MM.1S (cell line): ENCODE measurements around the gene SLC6A7.

Source experiments
- DNase-seq: peaks from one replicate; pipeline ENCODE4 v3.0.0-alpha.2; 2015
- H2AFZ ChIP-seq: fragments of 300-600 bp; sonication (generic); 2 replicates; pipeline ENCODE4 v1.6.0; 2016; ENCODE audit warnings: antibody characterized with exemption, low read length
- H3F3A ChIP-seq: fragments of 300-600 bp; sonication (generic); 2 replicates; pipeline ENCODE4 v1.6.1; 2016; ENCODE audit warnings: mild to moderate bottlenecking, antibody characterized with exemption, low read length, moderate library complexity, mixed read lengths; ENCODE audit not compliant: insufficient read depth
- H3K27ac ChIP-seq: fragments of 300-600 bp; sonication (generic); 2 replicates; pipeline ENCODE4 v1.5.1; 2016; ENCODE audit warnings: mild to moderate bottlenecking, low read length
- H3K27me3 ChIP-seq: fragments of 300-600 bp; sonication (generic); replicated peaks from 2 replicates; pipeline ENCODE4 v1.6.0; 2016; ENCODE audit warnings: low read length; ENCODE audit not compliant: insufficient read depth
- H3K36me3 ChIP-seq: fragments of 300-600 bp; sonication (generic); replicated peaks from 2 replicates; pipeline ENCODE4 v1.6.1; 2016; ENCODE audit warnings: mild to moderate bottlenecking, low read length, mixed read lengths; ENCODE audit not compliant: insufficient read depth
- H3K4me1 ChIP-seq: fragments of 300-600 bp; sonication (generic); 2 replicates; pipeline ENCODE4 v1.6.1; 2016; ENCODE audit warnings: low read length, mixed read lengths
- H3K4me2 ChIP-seq: fragments of 300-600 bp; sonication (generic); 2 replicates; pipeline ENCODE4 v1.6.0; 2016; ENCODE audit warnings: low read depth, low read length
- H3K4me3 ChIP-seq: fragments of 300-600 bp; sonication (generic); 2 replicates; pipeline ENCODE4 v1.5.1; 2016; ENCODE audit warnings: low read length, mixed read lengths
- H3K79me2 ChIP-seq: fragments of 300-600 bp; sonication (generic); 2 replicates; pipeline ENCODE4 v1.6.1; 2016; ENCODE audit warnings: mixed run types, low read length, mixed read lengths
- H3K9ac ChIP-seq: fragments of 300-600 bp; sonication (generic); 2 replicates; pipeline ENCODE4 v1.6.1; 2016; ENCODE audit warnings: low read length, mixed read lengths
- H3K9me2 ChIP-seq: fragments of 300-600 bp; sonication (generic); replicated peaks from 2 replicates; pipeline ENCODE4 v1.6.1; 2016; ENCODE audit warnings: mild to moderate bottlenecking, low read length, mixed read lengths; ENCODE audit not compliant: insufficient read depth
- H3K9me3 ChIP-seq: fragments of 300-600 bp; sonication (generic); replicated peaks from 2 replicates; pipeline ENCODE4 v1.6.1; 2016; ENCODE audit warnings: mild to moderate bottlenecking, low read length, mixed read lengths; ENCODE audit not compliant: insufficient read depth
- H4K20me1 ChIP-seq: fragments of 300-600 bp; sonication (generic); 2 replicates; pipeline ENCODE4 v1.6.1; 2016; ENCODE audit warnings: mild to moderate bottlenecking, low read length, moderate library complexity, mixed read lengths; ENCODE audit not compliant: insufficient read depth
- CTCF ChIP-seq: fragments of 300-600 bp; sonication (generic); IDR thresholded peaks from 2 replicates; pipeline ENCODE4 v1.5.1; 2016; ENCODE audit warnings: antibody characterized with exemption, low read length, mixed read lengths
- EZH2 ChIP-seq: fragments of 300-600 bp; sonication (generic); optimal IDR thresholded peaks from 2 replicates; pipeline ENCODE3; 2017; ENCODE audit warnings: low read depth, mild to moderate bottlenecking, antibody characterized with exemption, low read length, mixed read lengths
- EZH2phosphoT487 ChIP-seq: fragments of 300-600 bp; sonication (generic); IDR thresholded peaks from 2 replicates; pipeline ENCODE4 v1.6.1; 2018; ENCODE audit warnings: antibody characterized with exemption, low read length

The SLC6A7 gene

DNA sequence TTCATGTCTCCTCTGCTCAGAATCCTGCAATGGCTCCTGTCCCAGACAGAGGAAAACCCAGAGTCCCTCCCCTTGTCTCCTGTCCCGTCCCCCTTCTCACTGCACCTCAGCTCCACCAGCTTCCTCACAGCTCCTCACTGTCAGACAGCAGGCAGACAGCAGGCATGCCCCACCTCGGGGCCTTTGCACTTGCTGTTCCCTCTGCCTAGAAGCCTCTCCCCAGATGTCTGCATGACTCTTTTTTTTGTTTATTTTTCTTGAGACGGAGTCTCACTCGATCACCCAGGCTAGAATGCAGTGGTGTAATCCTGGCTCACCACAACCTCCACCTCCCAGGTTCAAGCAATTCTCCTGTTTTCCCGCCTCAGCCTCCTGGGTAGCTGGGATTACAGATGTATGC lies 8.8 kb upstream of the SLC6A7 start:
- DNase-seq: no peak
- Histone ChIP-seq H3K9me3 (no peaks in the 10 kb centered on the region), H3F3A (no peaks in the 10 kb centered on the region), H3K9me2 (no peaks in the 10 kb centered on the region), H3K4me1 (no peaks in the 10 kb centered on the region), H3K4me3 (no peak overlapping the region), H3K9ac (no peak overlapping the region), H3K79me2 (no peaks in the 10 kb centered on the region), H3K4me2 (no peak overlapping the region), H3K27me3 (no peaks in the 10 kb centered on the region), H3K27ac (no peak overlapping the region), H4K20me1 (no peaks in the 10 kb centered on the region), H2AFZ (no peak overlapping the region), H3K36me3 (no peaks in the 10 kb centered on the region)
- TF ChIP-seq CTCF (no peak), EZH2 (no peak), EZH2phosphoT487 (no peak)

DNA sequence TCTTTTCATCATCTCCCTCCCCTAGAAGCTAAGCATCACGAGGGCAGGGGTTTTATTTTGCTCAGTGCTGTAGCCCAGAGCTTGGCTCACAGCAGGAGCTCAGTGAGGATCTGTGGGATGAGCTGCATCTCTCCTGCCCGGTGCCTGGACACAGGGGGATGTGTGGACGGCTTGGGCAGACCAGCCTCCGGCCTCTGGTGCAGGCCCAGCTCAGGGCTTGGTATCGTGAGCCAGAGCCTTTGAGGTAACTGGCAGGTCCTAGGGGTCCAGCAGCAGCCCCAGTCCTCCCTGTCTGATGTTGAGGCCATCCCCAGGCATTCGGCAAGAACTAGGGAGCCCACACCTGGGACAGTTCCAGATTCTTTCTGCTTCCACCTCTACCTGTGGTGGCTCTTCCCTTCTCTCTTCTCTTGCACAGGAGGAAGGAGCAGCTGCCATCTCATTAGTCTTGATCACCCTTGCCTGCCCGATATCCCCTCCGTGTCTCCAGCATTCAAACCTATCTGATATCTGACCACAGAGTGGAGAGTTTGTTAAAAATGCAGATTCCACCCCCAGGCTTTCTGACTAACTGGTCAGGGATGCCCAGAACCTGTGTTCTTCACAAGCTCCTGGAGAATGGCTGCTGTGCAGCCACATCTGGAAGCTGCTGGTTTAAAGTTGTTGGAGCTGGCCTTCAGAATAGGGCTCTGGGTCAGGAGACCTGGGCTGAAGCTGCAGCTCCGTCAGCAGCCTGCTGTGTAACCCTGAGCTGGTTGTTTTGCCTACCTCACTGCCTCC lies 7.9 kb upstream of the SLC6A7 start:
- no peak for TF ChIP-seq CTCF
- no peak for TF ChIP-seq EZH2
- TF ChIP-seq EZH2phosphoT487: no peak
- no peak overlapping the region for H3K27ac ChIP-seq
- no peaks in the 10 kb centered on the region for H3K9me2 ChIP-seq
- H3K79me2 ChIP-seq: no peaks in the 10 kb centered on the region
- no peak overlapping the region for H3K4me2 ChIP-seq
- H3F3A ChIP-seq: no peaks in the 10 kb centered on the region
- no peak overlapping the region for H3K4me3 ChIP-seq
- H4K20me1 ChIP-seq: no peaks in the 10 kb centered on the region
- no peak overlapping the region for H2AFZ ChIP-seq
- H3K4me1 ChIP-seq: no peaks in the 10 kb centered on the region
- H3K9ac ChIP-seq: no peak overlapping the region
- H3K36me3 ChIP-seq: no peaks in the 10 kb centered on the region
- H3K9me3 ChIP-seq: no peaks in the 10 kb centered on the region
- H3K27me3 ChIP-seq: no peaks in the 10 kb centered on the region
- DNase-seq: no peak

- Histone ChIP-seq H3K9ac (no peak overlapping the region), H2AFZ (no peak overlapping the region), H3K4me2 (no peak overlapping the region), H3K9me2 (no peaks in the 10 kb centered on the region), H3K4me3 (no peak overlapping the region), H3K4me1 (no peaks in the 10 kb centered on the region), H3K79me2 (no peaks in the 10 kb centered on the region), H3K36me3 (no peaks in the 10 kb centered on the region), H3K27ac (no peak overlapping the region), H3K27me3 (no peaks in the 10 kb centered on the region), H3K9me3 (no peaks in the 10 kb centered on the region), H3F3A (no peaks in the 10 kb centered on the region), H4K20me1 (no peaks in the 10 kb centered on the region)
- TF ChIP-seq EZH2phosphoT487 (no peak), CTCF (no peak), EZH2 (no peak)
- DNase-seq: no peak
Observed at GRCh38 chr5:150182774-150183173, 7.1 kb upstream of the SLC6A7 start.
